HL-60 (cell line): ENCODE measurements around the gene PRKAG2.

Experiments
- DNase-seq, 2 experiments: peaks; one replicate each; pipeline ENCODE4 v3.0.0-alpha.2; 2010 to 2020; ENCODE audit warnings: low read depth in 1 of 2, low spot score in 1 of 2
- H3K27ac ChIP-seq: fragments of 250-450 bp; sonication (Bioruptor Pico); replicated peaks from 2 replicates; pipeline ENCODE4 v1.5.1; 2020; ENCODE audit warnings: mild to moderate bottlenecking, moderate library complexity
- H3K27me3 ChIP-seq: fragments of 250-450 bp; sonication (Bioruptor Pico); 2 replicates; pipeline ENCODE4 v1.5.1; 2021; ENCODE audit warnings: mild to moderate bottlenecking, moderate library complexity; ENCODE audit not compliant: insufficient read depth, poor library complexity, severe bottlenecking
- H3K4me3 ChIP-seq: replicated peaks from 2 replicates; pipeline ENCODE4 v1.5.1; 2011; ENCODE audit warnings: mild to moderate bottlenecking, control low read depth, low read length; ENCODE audit not compliant: insufficient read depth
- CTCF ChIP-seq: IDR thresholded peaks from one replicate; pipeline ENCODE4 v1.5.1; 2011; ENCODE audit warnings: low read length, control low read depth, inconsistent platforms; ENCODE audit not compliant: insufficient read depth
- GABPA ChIP-seq: IDR thresholded peaks from 2 replicates; pipeline ENCODE4 v1.6.1; 2012; ENCODE audit warnings: low read depth
- POLR2AphosphoS5 ChIP-seq: IDR thresholded peaks from 2 replicates; pipeline ENCODE4 v1.6.1; 2012; ENCODE audit warnings: low read depth
- SPI1 ChIP-seq: IDR thresholded peaks from 2 replicates; pipeline ENCODE4 v1.6.1; 2012; ENCODE audit warnings: low read depth, mild to moderate bottlenecking, borderline replicate concordance
- TF ChIP-seq, protein P1 (sequence below): IDR thresholded peaks from 2 replicates; pipeline ENCODE4 v1.6.1; 2012; ENCODE audit warnings: low read depth; ENCODE audit not compliant: insufficient replicate concordance

The PRKAG2 gene

GRCh38 chr7:151815419-151815818 is 61.5 kb downstream of the PRKAG2 start:
- H3K4me3 ChIP-seq = no peak overlapping the region
- H3K27me3 ChIP-seq = no peaks in the 10 kb centered on the region
- no peak overlapping the region for H3K27ac ChIP-seq
- TF ChIP-seq POLR2AphosphoS5 = no peak
- TF ChIP-seq, protein P1, sequence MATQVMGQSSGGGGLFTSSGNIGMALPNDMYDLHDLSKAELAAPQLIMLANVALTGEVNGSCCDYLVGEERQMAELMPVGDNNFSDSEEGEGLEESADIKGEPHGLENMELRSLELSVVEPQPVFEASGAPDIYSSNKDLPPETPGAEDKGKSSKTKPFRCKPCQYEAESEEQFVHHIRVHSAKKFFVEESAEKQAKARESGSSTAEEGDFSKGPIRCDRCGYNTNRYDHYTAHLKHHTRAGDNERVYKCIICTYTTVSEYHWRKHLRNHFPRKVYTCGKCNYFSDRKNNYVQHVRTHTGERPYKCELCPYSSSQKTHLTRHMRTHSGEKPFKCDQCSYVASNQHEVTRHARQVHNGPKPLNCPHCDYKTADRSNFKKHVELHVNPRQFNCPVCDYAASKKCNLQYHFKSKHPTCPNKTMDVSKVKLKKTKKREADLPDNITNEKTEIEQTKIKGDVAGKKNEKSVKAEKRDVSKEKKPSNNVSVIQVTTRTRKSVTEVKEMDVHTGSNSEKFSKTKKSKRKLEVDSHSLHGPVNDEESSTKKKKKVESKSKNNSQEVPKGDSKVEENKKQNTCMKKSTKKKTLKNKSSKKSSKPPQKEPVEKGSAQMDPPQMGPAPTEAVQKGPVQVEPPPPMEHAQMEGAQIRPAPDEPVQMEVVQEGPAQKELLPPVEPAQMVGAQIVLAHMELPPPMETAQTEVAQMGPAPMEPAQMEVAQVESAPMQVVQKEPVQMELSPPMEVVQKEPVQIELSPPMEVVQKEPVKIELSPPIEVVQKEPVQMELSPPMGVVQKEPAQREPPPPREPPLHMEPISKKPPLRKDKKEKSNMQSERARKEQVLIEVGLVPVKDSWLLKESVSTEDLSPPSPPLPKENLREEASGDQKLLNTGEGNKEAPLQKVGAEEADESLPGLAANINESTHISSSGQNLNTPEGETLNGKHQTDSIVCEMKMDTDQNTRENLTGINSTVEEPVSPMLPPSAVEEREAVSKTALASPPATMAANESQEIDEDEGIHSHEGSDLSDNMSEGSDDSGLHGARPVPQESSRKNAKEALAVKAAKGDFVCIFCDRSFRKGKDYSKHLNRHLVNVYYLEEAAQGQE = no peak
- TF ChIP-seq GABPA = no peak
- no peak for TF ChIP-seq CTCF
- no peak for TF ChIP-seq SPI1
- no peak for DNase-seq

DNA sequence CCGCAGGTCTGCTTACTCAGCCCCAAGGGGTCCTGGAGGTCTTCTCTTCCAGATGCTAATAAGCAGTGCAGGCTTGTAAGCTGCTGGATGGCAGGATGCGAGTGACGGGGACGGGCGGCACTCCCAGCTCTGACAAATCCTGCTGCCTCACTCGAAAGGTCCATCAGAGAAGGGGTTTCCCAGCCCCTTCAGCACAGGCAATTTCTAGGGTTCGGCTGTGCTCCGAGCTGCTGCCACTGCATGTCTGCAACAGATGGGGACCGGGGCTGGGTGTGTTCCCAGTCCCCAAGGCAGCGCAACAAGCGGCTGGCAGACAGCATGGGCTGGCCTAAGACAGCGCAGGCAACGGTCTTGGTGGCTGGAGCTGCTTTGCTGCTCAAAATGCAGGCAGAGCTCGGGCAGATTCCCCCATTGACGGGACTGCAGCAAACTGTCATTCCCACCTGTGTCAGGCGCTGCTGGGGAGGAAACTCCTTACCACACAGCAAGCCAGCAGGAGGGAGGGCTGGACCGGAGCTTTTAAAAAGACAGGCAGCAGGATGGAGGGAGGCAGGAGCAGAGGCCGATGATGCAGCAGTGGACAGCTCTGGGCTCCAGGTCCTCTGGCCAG is 62.4 kb downstream of the PRKAG2 start:
- TF ChIP-seq, protein P1 = no peak
- TF ChIP-seq CTCF (no peak), POLR2AphosphoS5 (no peak), SPI1 (no peak), GABPA (no peak)
- Histone ChIP-seq H3K4me3 (no peak overlapping the region), H3K27ac (no peak overlapping the region), H3K27me3 (no peaks in the 10 kb centered on the region)
- DNase-seq = no peak

DNA sequence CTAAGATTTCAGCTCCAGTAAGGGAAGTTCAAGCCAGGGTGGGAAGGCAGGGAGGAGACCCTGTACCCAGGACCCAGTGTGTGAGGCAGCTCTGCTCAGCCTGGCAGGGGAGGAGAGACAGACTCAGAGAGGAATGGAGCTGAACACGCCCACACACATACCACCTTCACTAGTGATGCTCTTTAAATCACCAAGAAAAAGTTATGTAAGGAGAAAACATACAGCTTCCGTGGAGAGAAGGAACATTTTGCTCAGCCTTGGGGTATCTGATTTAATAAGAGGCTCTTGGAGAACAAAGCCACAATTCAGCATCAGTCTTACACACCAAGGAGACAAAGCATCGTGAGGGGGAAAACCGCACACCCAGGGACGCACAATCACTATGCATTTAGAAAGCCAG is 62.9 kb downstream of the PRKAG2 start:
- Histone ChIP-seq H3K4me3 (no peak overlapping the region), H3K27ac (no peak overlapping the region), H3K27me3 (no peaks in the 10 kb centered on the region)
- TF ChIP-seq POLR2AphosphoS5 (no peak), CTCF (no peak)
- TF ChIP-seq, protein P1 = no peak
- no peak for DNase-seq
